Measurements from ENCODE around the gene CPE. TPM values are rescaled to one million over a fixed set of nuclear protein-coding genes. Genes with fewer than 3 reads are reported as not detected.

The CPE gene
- total and polyA plus RNA-seq, 10 of the 15 experiments (the other 5 are each of a cell fraction or from before 2014, with no cell fraction given), result 0.05 to 0.14 TPM; not detected in 8

DNA sequence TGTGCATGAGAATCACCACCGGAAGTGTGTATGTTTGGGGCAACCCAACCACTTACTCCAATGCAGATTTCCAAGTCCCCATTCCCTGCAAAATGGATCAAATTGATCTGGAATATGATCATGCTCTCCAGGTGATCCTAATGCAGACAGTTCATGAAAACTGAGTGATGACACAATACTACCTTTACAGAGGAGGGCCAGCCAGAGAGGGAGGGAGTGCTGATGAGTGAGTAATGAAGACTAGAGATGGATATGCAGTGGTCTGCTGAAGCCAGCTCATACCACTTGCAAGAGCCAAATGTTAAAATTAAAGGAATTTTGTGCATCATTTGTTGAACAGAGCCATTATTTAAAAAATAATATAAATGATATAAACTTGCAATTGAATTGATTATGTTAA lies 10.2 kb upstream of the CPE start:
- ChIA-PET SMC1A (ENCODE audit: uncharacterized antibody, unreplicated experiment) (no interaction called here), POLR2A (no interaction called here), RAD21 (ENCODE audit: unreplicated experiment) (no interaction called here), CTCF (interaction anchor here (0.7 kb wide), 1 partner anchor 13 kb away, joined by 3 read pairs; no protein-coding TSS in a partner anchor)
- Histone ChIP-seq H3K36me3 (ENCODE audit: control insufficient read depth in 2 of 2, insufficient read depth in 2 of 2, low read length in 1 of 2) (no peaks in the 10 kb centered on the region), H3K9me3 (replicated peaks; ENCODE audit: control insufficient read depth, insufficient read depth, low read length) (no peaks in the 10 kb centered on the region), H3K4me3 (no peak overlapping the region), H3K9ac (ENCODE audit: control insufficient read depth, insufficient read depth, low read length) (no peak overlapping the region), H3K4me1 (ENCODE audit: control insufficient read depth, insufficient read depth, low read length) (no peaks in the 10 kb centered on the region), H4K20me1 (ENCODE audit: control insufficient read depth, insufficient read depth) (no peaks in the 10 kb centered on the region), H3K27ac (ENCODE audit: control insufficient read depth, insufficient read depth) (no peak overlapping the region), H2AFZ (ENCODE audit: control insufficient read depth, low read depth, low read length) (no peak overlapping the region), H3K27me3 (replicated peaks in 1 of 2; ENCODE audit: control insufficient read depth in 2 of 2, insufficient read depth in 2 of 2, low read length in 1 of 2) (no peaks in the 10 kb centered on the region), H3K79me2 (ENCODE audit: control insufficient read depth, insufficient read depth, low read length) (no peaks in the 10 kb centered on the region), H3K4me2 (ENCODE audit: control insufficient read depth, insufficient read depth) (no peak overlapping the region)
- no TSS peak for BruUV-seq (replicated peaks)
- intact Hi-C loops (cut with micrococcal nuclease; ENCODE audit: unreplicated experiment), result no loop called here
- ATAC-seq (no peak), FAIRE-seq (no peak), DNase-seq (ENCODE audit: low read depth, low spot score) (no peak)
- WGBS (ENCODE audit: insufficient coverage, insufficient replicate concordance, low lambda C conversion rate, missing lambda C conversion rate), result 94% methylated on average over 1 of the region's 1 CpG
- in situ Hi-C loops (cut with MboI), result no loop called here
- TF ChIP-seq NFYA (IDR thresholded peaks at IDR 0.05; ENCODE audit: borderline replicate concordance, low read depth, low read length), result no peak
- TF ChIP-seq NR2C1 (IDR thresholded peaks at IDR 0.05), result no peak
- TF ChIP-seq CUX1 (IDR thresholded peaks at IDR 0.05; ENCODE audit: insufficient replicate concordance, low read depth, low read length), result no peak
- no peak for TF ChIP-seq TCF7 (IDR thresholded peaks at IDR 0.05; ENCODE audit: borderline replicate concordance)
- no peak for TF ChIP-seq STAT1 (conservative IDR thresholded peaks at IDR 0.05)
- no peak for TF ChIP-seq ZBTB11 (CRISPR knock-in tag; IDR thresholded peaks at IDR 0.05)
- TF ChIP-seq BMI1 (IDR thresholded peaks at IDR 0.05; ENCODE audit: borderline replicate concordance), result no peak
- no peak for TF ChIP-seq MXI1 (IDR thresholded peaks at IDR 0.05; ENCODE audit: low read depth, low read length)
- TF ChIP-seq MLLT1 (IDR thresholded peaks at IDR 0.05), result no peak
- no peak for TF ChIP-seq FOS (IDR thresholded peaks at IDR 0.05; ENCODE audit: borderline replicate concordance, extremely low read depth, insufficient read length)
- TF ChIP-seq CBX5 (IDR thresholded peaks at IDR 0.05; ENCODE audit: low read depth), result no peak
- no peak for TF ChIP-seq SRF (IDR thresholded peaks at IDR 0.05; ENCODE audit: low read depth in 2 of 2, low read length in 2 of 2)
- no peak for TF ChIP-seq WRNIP1 (IDR thresholded peaks at IDR 0.05; ENCODE audit: borderline replicate concordance, low read depth, low read length)
- no peak for TF ChIP-seq ZNF217 (IDR thresholded peaks at IDR 0.05)
- no peak for TF ChIP-seq GABPA (IDR thresholded peaks at IDR 0.05; ENCODE audit: low read depth)
- no peak for TF ChIP-seq MYC (IDR thresholded peaks at IDR 0.05; ENCODE audit: insufficient read depth, insufficient read length, insufficient replicate concordance, low read length, severe bottlenecking)

Measured in GM12878 (cell line).